ENCODE data around the gene SLC3A2.

DNA sequence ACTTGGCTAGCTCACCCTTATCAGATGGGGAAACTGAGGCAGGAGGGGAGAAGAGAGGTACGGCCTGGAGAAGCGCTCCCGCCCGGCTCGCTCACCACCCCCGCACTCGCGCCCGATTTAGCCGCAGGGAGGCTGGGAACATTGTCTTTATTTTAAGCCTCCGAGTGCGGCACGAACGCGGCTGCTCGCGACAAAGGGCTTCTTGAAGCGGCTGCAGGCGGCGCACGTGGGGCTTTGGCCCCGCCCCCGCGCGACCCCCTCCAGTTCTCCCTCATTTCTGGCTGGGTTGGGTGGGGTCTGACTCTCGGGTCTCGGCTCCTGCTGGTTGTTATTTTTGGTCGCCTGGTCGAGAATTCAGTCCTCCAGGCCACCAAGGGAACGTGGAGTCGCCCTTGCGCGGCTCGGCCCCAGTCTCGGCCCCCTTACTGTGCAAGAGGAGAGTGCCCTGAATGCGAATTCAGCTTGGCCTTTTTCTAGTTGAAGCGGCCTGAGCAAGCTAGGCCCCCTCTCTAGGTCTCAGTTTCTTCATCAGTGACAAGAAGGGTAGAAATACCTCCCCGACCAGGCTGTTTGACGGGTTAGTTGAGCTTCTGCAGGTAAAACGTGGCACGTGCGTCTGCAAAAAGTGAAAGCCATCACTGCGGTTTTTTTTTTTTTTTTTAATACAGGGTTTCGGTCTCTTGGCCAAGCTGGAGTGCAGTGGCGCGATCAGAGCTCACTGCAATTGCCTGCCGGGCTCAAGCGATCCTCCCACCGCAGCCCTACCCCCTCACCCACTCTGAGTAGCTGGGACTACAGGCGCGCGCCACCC, 43.1 kb downstream of the SLC3A2 start:
- TF ChIP-seq MYC (IDR thresholded peaks at IDR 0.05; ENCODE audit: low read depth, low read length) (no peak), POLR2A (IDR thresholded peaks at IDR 0.05; ENCODE audit: low read depth, low read length) (no peak)
- TF ChIP-seq, protein P1, sequence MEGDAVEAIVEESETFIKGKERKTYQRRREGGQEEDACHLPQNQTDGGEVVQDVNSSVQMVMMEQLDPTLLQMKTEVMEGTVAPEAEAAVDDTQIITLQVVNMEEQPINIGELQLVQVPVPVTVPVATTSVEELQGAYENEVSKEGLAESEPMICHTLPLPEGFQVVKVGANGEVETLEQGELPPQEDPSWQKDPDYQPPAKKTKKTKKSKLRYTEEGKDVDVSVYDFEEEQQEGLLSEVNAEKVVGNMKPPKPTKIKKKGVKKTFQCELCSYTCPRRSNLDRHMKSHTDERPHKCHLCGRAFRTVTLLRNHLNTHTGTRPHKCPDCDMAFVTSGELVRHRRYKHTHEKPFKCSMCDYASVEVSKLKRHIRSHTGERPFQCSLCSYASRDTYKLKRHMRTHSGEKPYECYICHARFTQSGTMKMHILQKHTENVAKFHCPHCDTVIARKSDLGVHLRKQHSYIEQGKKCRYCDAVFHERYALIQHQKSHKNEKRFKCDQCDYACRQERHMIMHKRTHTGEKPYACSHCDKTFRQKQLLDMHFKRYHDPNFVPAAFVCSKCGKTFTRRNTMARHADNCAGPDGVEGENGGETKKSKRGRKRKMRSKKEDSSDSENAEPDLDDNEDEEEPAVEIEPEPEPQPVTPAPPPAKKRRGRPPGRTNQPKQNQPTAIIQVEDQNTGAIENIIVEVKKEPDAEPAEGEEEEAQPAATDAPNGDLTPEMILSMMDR (IDR thresholded peaks at IDR 0.05; ENCODE audit: extremely low read depth in 1 of 2, insufficient read depth in 1 of 2, low read depth in 1 of 2, low read length in 2 of 2) = no peak

All from endothelial cell of umbilical vein (primary cell).